ENCODE data around the gene CEP135. TPM values are rescaled to one million over a fixed set of nuclear protein-coding genes. Genes with fewer than 3 reads are reported as not detected.

Gene CEP135
- polyA plus RNA-seq, 1 of the 3 experiments (the other 2 are of a cell fraction), result 1.6 TPM

DNA sequence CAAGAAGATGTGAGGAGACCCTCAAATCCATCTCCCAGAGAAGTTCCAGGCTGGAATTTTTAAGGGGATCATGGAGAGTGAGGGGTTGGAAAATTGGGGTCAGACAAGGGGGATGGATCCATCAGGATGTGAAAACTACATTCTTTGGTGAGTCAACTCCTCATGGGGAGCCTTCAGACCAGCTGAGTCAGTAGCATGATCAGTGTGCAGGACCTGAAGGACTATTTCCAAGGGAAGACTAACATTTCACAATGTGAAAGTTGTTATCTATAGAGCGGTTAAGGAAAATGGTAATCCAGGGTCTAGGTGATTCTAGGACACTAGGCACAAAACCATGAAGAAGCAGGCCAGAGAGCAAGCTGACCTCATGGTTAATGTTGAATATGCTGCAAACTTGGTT lies 38.6 kb upstream of the CEP135 start:
- no peaks in the 10 kb centered on the region for H3K27me3 ChIP-seq (ENCODE audit: insufficient read depth)
- H3K4me1 ChIP-seq (ENCODE audit: control insufficient read depth in 1 of 2, insufficient read depth in 2 of 2, low read depth in 1 of 2, low read length in 1 of 2), result peaks cover 3 to 7% of the 10 kb centered on the region in 2 experiments; a peak in 1 of 4 replicates
- no peak overlapping the region for H3K4me2 ChIP-seq
- no peaks in the 10 kb centered on the region for H3K9me3 ChIP-seq
- H3K79me2 ChIP-seq (ENCODE audit: insufficient read depth), result no peaks in the 10 kb centered on the region
- ChIA-PET CTCF (interaction anchor here (1.0 kb wide), 1 partner anchor 38 kb away, joined by 3 read pairs; the partner anchor contains the start of gene CEP135), POLR2A (no interaction called here)
- H3K36me3 ChIP-seq (replicated peaks in 1 of 2; ENCODE audit: control insufficient read depth in 1 of 2, insufficient read depth in 2 of 2, low read length in 1 of 2), result peaks cover 4 to 11% of the 10 kb centered on the region in 2 experiments
- no peak overlapping the region for H3K9ac ChIP-seq
- TF ChIP-seq, protein P1, sequence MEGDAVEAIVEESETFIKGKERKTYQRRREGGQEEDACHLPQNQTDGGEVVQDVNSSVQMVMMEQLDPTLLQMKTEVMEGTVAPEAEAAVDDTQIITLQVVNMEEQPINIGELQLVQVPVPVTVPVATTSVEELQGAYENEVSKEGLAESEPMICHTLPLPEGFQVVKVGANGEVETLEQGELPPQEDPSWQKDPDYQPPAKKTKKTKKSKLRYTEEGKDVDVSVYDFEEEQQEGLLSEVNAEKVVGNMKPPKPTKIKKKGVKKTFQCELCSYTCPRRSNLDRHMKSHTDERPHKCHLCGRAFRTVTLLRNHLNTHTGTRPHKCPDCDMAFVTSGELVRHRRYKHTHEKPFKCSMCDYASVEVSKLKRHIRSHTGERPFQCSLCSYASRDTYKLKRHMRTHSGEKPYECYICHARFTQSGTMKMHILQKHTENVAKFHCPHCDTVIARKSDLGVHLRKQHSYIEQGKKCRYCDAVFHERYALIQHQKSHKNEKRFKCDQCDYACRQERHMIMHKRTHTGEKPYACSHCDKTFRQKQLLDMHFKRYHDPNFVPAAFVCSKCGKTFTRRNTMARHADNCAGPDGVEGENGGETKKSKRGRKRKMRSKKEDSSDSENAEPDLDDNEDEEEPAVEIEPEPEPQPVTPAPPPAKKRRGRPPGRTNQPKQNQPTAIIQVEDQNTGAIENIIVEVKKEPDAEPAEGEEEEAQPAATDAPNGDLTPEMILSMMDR (IDR thresholded peaks at IDR 0.05), result no peak
- no peak for TF ChIP-seq JUND (IDR thresholded peaks at IDR 0.05)
- H3K27ac ChIP-seq (ENCODE audit: low read depth in 2 of 2, low read length in 1 of 2), result no peak overlapping the region
- WGBS (ENCODE audit: low lambda C conversion rate), result 87% methylated on average over 1 of the region's 1 CpG
- H4K20me1 ChIP-seq (ENCODE audit: insufficient read depth), result no peaks in the 10 kb centered on the region
- DNase-seq, result no peak
- H3K4me3 ChIP-seq (ENCODE audit: low read depth in 2 of 2, low read length in 1 of 2), result no peak overlapping the region
- no peak overlapping the region for H2AFZ ChIP-seq (ENCODE audit: low read depth)
- no peaks in the 10 kb centered on the region for H3F3A ChIP-seq (replicated peaks; ENCODE audit: insufficient read depth)
- H3K9me2 ChIP-seq, result no peaks in the 10 kb centered on the region

DNA sequence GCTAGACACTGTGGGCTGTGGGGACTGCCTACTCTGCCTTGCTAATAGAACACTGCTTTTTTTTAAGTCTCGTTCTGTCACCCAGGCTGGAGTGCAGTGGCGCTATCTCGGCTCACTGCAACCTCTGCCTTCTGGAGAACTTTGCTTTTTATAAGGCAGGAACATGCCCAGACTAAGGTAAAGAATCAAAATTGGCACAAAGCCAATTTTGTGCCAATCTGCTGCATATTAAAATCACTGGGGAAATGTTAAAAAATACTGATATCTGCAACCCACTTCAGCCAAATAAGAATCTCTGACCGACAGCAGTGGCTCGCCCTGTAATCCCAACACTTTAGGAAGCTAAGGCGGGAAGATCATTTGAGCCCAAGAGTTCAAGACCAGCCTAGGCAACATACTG lies 36.5 kb upstream of the CEP135 start:
- WGBS (ENCODE audit: low lambda C conversion rate), result 91% methylated on average over 6 of the region's 6 CpGs
- ChIA-PET CTCF (no interaction called here), POLR2A (no interaction called here)
- H3K4me3 ChIP-seq (ENCODE audit: low read depth in 2 of 2, low read length in 1 of 2), result no peak overlapping the region
- no peaks in the 10 kb centered on the region for H3K36me3 ChIP-seq (replicated peaks in 1 of 2; ENCODE audit: control insufficient read depth in 1 of 2, insufficient read depth in 2 of 2, low read length in 1 of 2)
- no peak overlapping the region for H3K27ac ChIP-seq (ENCODE audit: low read depth in 2 of 2, low read length in 1 of 2)
- no peaks in the 10 kb centered on the region for H3K27me3 ChIP-seq (ENCODE audit: insufficient read depth)
- 0 out of 4 replicates have a peak, but pooled peaks cover 0 to 2% of the 10 kb centered on the region in 2 experiments for H3K4me1 ChIP-seq (ENCODE audit: control insufficient read depth in 1 of 2, insufficient read depth in 2 of 2, low read depth in 1 of 2, low read length in 1 of 2)
- no peaks in the 10 kb centered on the region for H3F3A ChIP-seq (replicated peaks; ENCODE audit: insufficient read depth)
- no peaks in the 10 kb centered on the region for H3K9me2 ChIP-seq
- H3K4me2 ChIP-seq, result no peak overlapping the region
- TF ChIP-seq NFIC (IDR thresholded peaks at IDR 0.05; ENCODE audit: borderline replicate concordance) (peak; percentile 44; the same call in 1 of the 2 replicates), GABPA (IDR thresholded peaks at IDR 0.05; ENCODE audit: low read depth) (no peak)
- H3K79me2 ChIP-seq (ENCODE audit: insufficient read depth), result no peaks in the 10 kb centered on the region
- no peak overlapping the region for H3K9ac ChIP-seq
- no peak overlapping the region for H2AFZ ChIP-seq (ENCODE audit: low read depth)
- H4K20me1 ChIP-seq (ENCODE audit: insufficient read depth), result no peaks in the 10 kb centered on the region
- H3K9me3 ChIP-seq, result no peaks in the 10 kb centered on the region
- DNase-seq, result no peak

DNA sequence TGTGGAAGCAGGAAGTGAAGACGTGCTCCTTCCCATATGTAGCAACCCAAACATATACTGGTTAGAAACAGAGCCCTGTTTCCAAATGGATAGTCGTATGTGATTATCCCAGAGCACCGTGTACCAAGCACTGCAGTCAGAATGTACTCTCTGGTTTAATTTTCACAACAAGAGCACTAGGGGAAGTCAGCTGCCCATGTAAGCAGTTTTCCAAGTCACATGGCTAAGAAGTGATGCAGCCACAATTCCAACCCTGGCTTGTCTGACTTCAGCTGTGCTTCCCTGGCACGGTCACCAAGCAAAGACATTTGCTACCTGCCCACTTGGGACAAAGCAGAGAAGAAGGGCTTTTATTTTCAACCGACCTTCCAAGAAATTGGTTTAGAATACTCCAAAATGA lies 28.2 kb upstream of the CEP135 start:
- Histone ChIP-seq H3K27me3 (ENCODE audit: insufficient read depth) (no peaks in the 10 kb centered on the region), H3K9me2 (no peaks in the 10 kb centered on the region), H3K4me2 (no peak overlapping the region), H3K4me3 (ENCODE audit: low read depth in 2 of 2, low read length in 1 of 2) (no peak overlapping the region), H4K20me1 (ENCODE audit: insufficient read depth) (no peaks in the 10 kb centered on the region), H3K36me3 (replicated peaks in 1 of 2; ENCODE audit: control insufficient read depth in 1 of 2, insufficient read depth in 2 of 2, low read length in 1 of 2) (no peaks in the 10 kb centered on the region), H3F3A (replicated peaks; ENCODE audit: insufficient read depth) (no peaks in the 10 kb centered on the region), H3K9me3 (no peaks in the 10 kb centered on the region), H3K79me2 (ENCODE audit: insufficient read depth) (no peaks in the 10 kb centered on the region), H3K9ac (no peak overlapping the region), H2AFZ (ENCODE audit: low read depth) (no peak overlapping the region), H3K27ac (ENCODE audit: low read depth in 2 of 2, low read length in 1 of 2) (no peak overlapping the region), H3K4me1 (ENCODE audit: control insufficient read depth in 1 of 2, insufficient read depth in 2 of 2, low read depth in 1 of 2, low read length in 1 of 2) (no peaks in the 10 kb centered on the region)
- ChIA-PET POLR2A (no interaction called here), CTCF (interaction anchor here (0.6 to 2.4 kb wide), 2 partner anchors 28 to 33 kb away, joined by 3 to 11 read pairs; partner anchors contain the start of gene CEP135)
- DNase-seq, result no peak
- TF ChIP-seq TEAD4 (IDR thresholded peaks at IDR 0.05; ENCODE audit: borderline replicate concordance, insufficient read depth), result no peak
- 77% methylated on average over 5 of the region's 5 CpGs for WGBS (ENCODE audit: low lambda C conversion rate)

All from SK-N-SH (cell line).